HL-60 (cell line): ENCODE data around the gene COLEC11.

Experiments
- DNase-seq, 2 experiments: peaks; one replicate each; pipeline ENCODE4 v3.0.0-alpha.2; 2010 to 2020; ENCODE audit warnings: low read depth in 1 of 2, low spot score in 1 of 2
- H3K27ac ChIP-seq: fragments of 250-450 bp; sonication (Bioruptor Pico); replicated peaks from 2 replicates; pipeline ENCODE4 v1.5.1; 2020; ENCODE audit warnings: mild to moderate bottlenecking, moderate library complexity
- H3K27me3 ChIP-seq: fragments of 250-450 bp; sonication (Bioruptor Pico); 2 replicates; pipeline ENCODE4 v1.5.1; 2021; ENCODE audit warnings: mild to moderate bottlenecking, moderate library complexity; ENCODE audit not compliant: insufficient read depth, poor library complexity, severe bottlenecking
- H3K4me3 ChIP-seq: replicated peaks from 2 replicates; pipeline ENCODE4 v1.5.1; 2011; ENCODE audit warnings: mild to moderate bottlenecking, control low read depth, low read length; ENCODE audit not compliant: insufficient read depth
- GABPA ChIP-seq: IDR thresholded peaks from 2 replicates; pipeline ENCODE4 v1.6.1; 2012; ENCODE audit warnings: low read depth
- POLR2AphosphoS5 ChIP-seq: IDR thresholded peaks from 2 replicates; pipeline ENCODE4 v1.6.1; 2012; ENCODE audit warnings: low read depth
- REST ChIP-seq: IDR thresholded peaks from 2 replicates; pipeline ENCODE4 v1.6.1; 2012; ENCODE audit warnings: low read depth; ENCODE audit not compliant: insufficient replicate concordance
- SPI1 ChIP-seq: IDR thresholded peaks from 2 replicates; pipeline ENCODE4 v1.6.1; 2012; ENCODE audit warnings: low read depth, mild to moderate bottlenecking, borderline replicate concordance
- TF ChIP-seq, protein P1 (sequence below): IDR thresholded peaks from one replicate; pipeline ENCODE4 v1.5.1; 2011; ENCODE audit warnings: low read length, control low read depth, inconsistent platforms; ENCODE audit not compliant: insufficient read depth

COLEC11 gene

GRCh38 chr2:3641841-3642421, 47.0 kb downstream of the COLEC11 start:
- no peaks in the 10 kb centered on the region for H3K27me3 ChIP-seq
- DNase-seq = no peak
- H3K27ac ChIP-seq = no peak overlapping the region
- H3K4me3 ChIP-seq = no peak overlapping the region
- TF ChIP-seq, protein P1, sequence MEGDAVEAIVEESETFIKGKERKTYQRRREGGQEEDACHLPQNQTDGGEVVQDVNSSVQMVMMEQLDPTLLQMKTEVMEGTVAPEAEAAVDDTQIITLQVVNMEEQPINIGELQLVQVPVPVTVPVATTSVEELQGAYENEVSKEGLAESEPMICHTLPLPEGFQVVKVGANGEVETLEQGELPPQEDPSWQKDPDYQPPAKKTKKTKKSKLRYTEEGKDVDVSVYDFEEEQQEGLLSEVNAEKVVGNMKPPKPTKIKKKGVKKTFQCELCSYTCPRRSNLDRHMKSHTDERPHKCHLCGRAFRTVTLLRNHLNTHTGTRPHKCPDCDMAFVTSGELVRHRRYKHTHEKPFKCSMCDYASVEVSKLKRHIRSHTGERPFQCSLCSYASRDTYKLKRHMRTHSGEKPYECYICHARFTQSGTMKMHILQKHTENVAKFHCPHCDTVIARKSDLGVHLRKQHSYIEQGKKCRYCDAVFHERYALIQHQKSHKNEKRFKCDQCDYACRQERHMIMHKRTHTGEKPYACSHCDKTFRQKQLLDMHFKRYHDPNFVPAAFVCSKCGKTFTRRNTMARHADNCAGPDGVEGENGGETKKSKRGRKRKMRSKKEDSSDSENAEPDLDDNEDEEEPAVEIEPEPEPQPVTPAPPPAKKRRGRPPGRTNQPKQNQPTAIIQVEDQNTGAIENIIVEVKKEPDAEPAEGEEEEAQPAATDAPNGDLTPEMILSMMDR = no peak
- TF ChIP-seq SPI1 = no peak
- no peak for TF ChIP-seq GABPA
- no peak for TF ChIP-seq REST
- no peak for TF ChIP-seq POLR2AphosphoS5

DNA sequence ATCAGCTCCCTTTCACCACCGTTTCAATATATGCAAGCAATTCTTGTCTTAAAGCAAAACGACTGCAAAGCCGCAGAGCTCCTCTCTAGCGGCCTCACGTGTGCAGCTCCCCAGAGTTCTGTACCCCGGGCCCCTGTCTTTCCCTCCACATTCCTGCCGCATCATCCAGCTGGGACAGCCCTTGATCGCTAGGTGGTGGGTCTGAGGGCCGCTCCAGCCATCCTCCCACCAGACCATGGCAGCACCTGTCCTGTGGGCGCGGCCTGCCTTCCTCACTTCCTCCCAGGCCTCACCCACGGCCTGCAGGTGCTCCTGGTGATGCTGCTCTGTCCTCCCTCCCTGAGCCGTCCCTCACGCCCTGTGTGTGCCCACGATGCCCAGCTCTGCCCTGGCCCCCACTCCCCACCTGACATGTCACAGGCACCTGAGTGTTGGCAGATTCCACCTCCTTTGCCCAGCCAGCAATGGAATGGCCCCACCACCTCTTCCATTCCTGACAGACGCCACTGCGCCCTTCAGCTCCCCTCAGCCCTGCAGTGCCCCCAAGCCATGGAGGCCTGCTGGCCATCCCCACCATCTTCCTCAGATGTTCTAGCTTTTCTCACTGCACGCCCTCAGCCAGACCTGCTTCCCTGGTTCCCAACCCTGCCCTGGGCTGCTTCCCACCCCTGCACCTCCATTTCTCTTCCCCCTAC, 47.8 kb downstream of the COLEC11 start:
- Histone ChIP-seq H3K27ac (no peak overlapping the region), H3K4me3 (no peak overlapping the region), H3K27me3 (no peaks in the 10 kb centered on the region)
- no peak for TF ChIP-seq GABPA
- TF ChIP-seq, protein P1 = no peak
- no peak for TF ChIP-seq SPI1
- no peak for TF ChIP-seq POLR2AphosphoS5
- TF ChIP-seq REST = no peak
- DNase-seq = no peak

DNA sequence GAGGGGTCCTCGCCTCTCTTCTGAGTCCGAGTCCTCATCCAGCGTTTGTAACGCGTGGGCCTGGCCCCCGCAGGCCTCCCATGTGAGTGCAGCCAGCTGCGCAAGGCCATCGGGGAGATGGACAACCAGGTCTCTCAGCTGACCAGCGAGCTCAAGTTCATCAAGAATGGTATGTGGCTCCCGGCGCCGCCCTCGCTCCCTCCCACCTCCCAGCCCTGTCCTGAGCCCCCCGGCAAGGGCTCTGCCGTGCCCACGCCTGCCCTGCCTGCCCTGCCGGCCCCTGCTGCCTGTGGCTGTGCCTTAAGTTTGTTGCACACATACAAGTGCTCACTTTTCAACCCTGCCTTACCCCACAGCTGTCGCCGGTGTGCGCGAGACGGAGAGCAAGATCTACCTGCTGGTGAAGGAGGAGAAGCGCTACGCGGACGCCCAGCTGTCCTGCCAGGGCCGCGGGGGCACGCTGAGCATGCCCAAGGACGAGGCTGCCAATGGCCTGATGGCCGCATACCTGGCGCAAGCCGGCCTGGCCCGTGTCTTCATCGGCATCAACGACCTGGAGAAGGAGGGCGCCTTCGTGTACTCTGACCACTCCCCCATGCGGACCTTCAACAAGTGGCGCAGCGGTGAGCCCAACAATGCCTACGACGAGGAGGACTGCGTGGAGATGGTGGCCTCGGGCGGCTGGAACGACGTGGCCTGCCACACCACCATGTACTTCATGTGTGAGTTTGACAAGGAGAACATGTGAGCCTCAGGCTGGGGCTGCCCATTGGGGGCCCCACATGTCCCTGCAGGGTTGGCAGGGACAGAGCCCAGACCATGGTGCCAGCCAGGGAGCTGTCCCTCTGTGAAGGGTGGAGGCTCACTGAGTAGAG, 48.7 kb downstream of the COLEC11 start:
- H3K4me3 ChIP-seq = no peak overlapping the region
- H3K27me3 ChIP-seq = no peaks in the 10 kb centered on the region
- no peak for DNase-seq
- H3K27ac ChIP-seq = no peak overlapping the region
- TF ChIP-seq, protein P1 = no peak
- no peak for TF ChIP-seq GABPA
- TF ChIP-seq SPI1 = no peak
- TF ChIP-seq POLR2AphosphoS5 = no peak
- TF ChIP-seq REST = no peak
